ENCODE measurements around the gene SMIM43. TPM values are rescaled to one million over a fixed set of nuclear protein-coding genes. Genes with fewer than 3 reads are reported as not detected.

SMIM43 gene
- total and polyA plus RNA-seq, 12 donors, result 0.09 to 1.3 (median 0.15) TPM; not detected in 9

GRCh38 chr4:121799208-121799823 lies 34.4 kb upstream of the SMIM43 start:
- TF ChIP-seq, protein P1, sequence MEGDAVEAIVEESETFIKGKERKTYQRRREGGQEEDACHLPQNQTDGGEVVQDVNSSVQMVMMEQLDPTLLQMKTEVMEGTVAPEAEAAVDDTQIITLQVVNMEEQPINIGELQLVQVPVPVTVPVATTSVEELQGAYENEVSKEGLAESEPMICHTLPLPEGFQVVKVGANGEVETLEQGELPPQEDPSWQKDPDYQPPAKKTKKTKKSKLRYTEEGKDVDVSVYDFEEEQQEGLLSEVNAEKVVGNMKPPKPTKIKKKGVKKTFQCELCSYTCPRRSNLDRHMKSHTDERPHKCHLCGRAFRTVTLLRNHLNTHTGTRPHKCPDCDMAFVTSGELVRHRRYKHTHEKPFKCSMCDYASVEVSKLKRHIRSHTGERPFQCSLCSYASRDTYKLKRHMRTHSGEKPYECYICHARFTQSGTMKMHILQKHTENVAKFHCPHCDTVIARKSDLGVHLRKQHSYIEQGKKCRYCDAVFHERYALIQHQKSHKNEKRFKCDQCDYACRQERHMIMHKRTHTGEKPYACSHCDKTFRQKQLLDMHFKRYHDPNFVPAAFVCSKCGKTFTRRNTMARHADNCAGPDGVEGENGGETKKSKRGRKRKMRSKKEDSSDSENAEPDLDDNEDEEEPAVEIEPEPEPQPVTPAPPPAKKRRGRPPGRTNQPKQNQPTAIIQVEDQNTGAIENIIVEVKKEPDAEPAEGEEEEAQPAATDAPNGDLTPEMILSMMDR (IDR thresholded peaks at IDR 0.05), result no peak
- WGBS, 2 donors, result 78 to 84% methylated on average over 2 of the region's 2 CpGs
- Histone ChIP-seq H3K27ac (no peak overlapping the region), H3K9me3 (no peaks in the 10 kb centered on the region), H3K27me3 (peaks cover 0 to 7% (median 0%) of the 10 kb centered on the region in 7 donors), H3K36me3 (peaks cover 0 to 21% (median 7%) of the 10 kb centered on the region in 9 donors), H3K4me1 (peaks cover 0 to 27% (median 10%) of the 10 kb centered on the region in 9 donors), H3K4me3 (no peak overlapping the region)
- ATAC-seq (no peak), DNase-seq (no peak)
- intact Hi-C loops (cut with DNase I), result no loop called here

DNA sequence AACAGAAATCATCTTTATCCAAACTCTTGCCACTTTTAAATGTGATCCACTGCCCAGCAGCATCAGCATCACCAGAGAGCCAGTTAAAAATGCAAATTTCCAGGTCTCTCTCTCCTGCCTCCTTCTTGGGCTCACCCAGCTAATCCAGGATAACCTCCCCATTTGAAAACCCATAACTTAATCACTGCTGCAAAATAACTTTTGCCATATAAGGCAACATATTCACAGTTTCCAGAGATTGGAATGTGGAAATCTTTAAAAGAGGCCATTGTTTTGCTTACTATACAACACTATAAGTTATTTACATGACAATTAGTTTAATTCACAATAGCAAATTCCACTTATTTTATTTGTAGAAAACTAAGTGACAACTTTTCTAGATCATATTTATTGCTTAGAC lies 31.3 kb upstream of the SMIM43 start:
- H3K27ac ChIP-seq, result no peak overlapping the region
- H3K4me3 ChIP-seq, result no peak overlapping the region
- intact Hi-C loops (cut with DNase I), result no loop called here
- no peak for DNase-seq
- no peak for ATAC-seq
- TF ChIP-seq, protein P1 (IDR thresholded peaks at IDR 0.05), result no peak
- H3K4me1 ChIP-seq, result peaks cover 0 to 18% (median 0%) of the 10 kb centered on the region in 9 donors
- H3K27me3 ChIP-seq, result peaks cover 0 to 35% (median 5%) of the 10 kb centered on the region in 7 donors
- no peaks in the 10 kb centered on the region for H3K9me3 ChIP-seq
- H3K36me3 ChIP-seq, result no peaks in the 10 kb centered on the region

GRCh38 chr4:121794505-121795188 lies 29.7 kb upstream of the SMIM43 start:
- 67 to 69% methylated on average over 5 of the region's 5 CpGs for WGBS, 2 donors
- intact Hi-C loops (cut with DNase I), result no loop called here
- H3K27ac ChIP-seq, result no peak overlapping the region
- no peaks in the 10 kb centered on the region for H3K9me3 ChIP-seq
- no peak overlapping the region for H3K4me3 ChIP-seq
- H3K36me3 ChIP-seq, result no peaks in the 10 kb centered on the region
- H3K27me3 ChIP-seq, result peaks cover 0 to 39% (median 7%) of the 10 kb centered on the region in 7 donors
- H3K4me1 ChIP-seq, result peaks cover 0 to 8% (median 0%) of the 10 kb centered on the region in 9 donors
- ATAC-seq (no peak), DNase-seq (no peak)
- TF ChIP-seq, protein P1 (IDR thresholded peaks at IDR 0.05), result no peak

DNA sequence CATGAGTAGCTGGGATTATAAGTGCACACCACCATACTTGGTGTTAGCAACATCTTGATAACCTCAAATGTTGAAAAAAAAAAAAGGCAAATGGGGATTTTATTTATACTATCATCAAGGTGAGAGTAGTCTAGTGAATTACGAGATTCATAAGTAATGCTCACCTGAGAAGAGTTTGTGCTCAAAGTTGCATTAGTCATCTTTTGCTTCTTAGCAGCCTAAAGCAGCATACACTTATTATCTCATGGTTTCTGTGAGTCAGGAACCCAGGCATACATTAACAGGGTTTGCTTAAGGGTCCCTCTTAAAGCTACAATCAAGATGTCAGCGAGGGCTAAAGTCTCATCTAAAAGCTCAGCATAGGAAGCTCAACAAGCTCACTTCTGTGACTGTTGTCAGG lies 28.0 kb upstream of the SMIM43 start:
- TF ChIP-seq, protein P1 (IDR thresholded peaks at IDR 0.05), result no peak
- H3K27me3 ChIP-seq, result peaks cover 0 to 39% (median 7%) of the 10 kb centered on the region in 7 donors
- ATAC-seq, result no peak
- no peak overlapping the region for H3K27ac ChIP-seq
- intact Hi-C loops (cut with DNase I), result no loop called here
- no peaks in the 10 kb centered on the region for H3K4me1 ChIP-seq
- 92 to 95% methylated on average over 2 of the region's 2 CpGs for WGBS, 2 donors
- no peaks in the 10 kb centered on the region for H3K9me3 ChIP-seq
- H3K4me3 ChIP-seq, result no peak overlapping the region
- no peaks in the 10 kb centered on the region for H3K36me3 ChIP-seq
- DNase-seq, result no peak
